VCaP (cell line): ENCODE data around the gene FCHSD2.

ENCODE experiments used
- H3K27ac ChIP-seq: fragments of 450-650 bp; 2 replicates; pipeline ENCODE4 v1.5.1; 2017
- CTCF ChIP-seq: fragments of 450-650 bp; conservative IDR thresholded peaks from 2 replicates; pipeline ENCODE4 v1.5.1; 2017; ENCODE audit warnings: mild to moderate bottlenecking, moderate library complexity

Gene FCHSD2

GRCh38 chr11:73107597-73107996, 34.5 kb downstream of the FCHSD2 start:
- H3K27ac ChIP-seq = no peak overlapping the region
- no peak for TF ChIP-seq CTCF

- no peak overlapping the region for H3K27ac ChIP-seq
- TF ChIP-seq CTCF = no peak
Observed at GRCh38 chr11:73106347-73106746, 35.8 kb downstream of the FCHSD2 start.

- TF ChIP-seq CTCF = no peak
- H3K27ac ChIP-seq = no peak overlapping the region
Observed at GRCh38 chr11:73100578-73100977, 41.5 kb downstream of the FCHSD2 start.

- H3K27ac ChIP-seq = no peak overlapping the region
- TF ChIP-seq CTCF = no peak
Observed at GRCh38 chr11:73099512-73100266, 42.4 kb downstream of the FCHSD2 start.

GRCh38 chr11:73095613-73096012, 46.5 kb downstream of the FCHSD2 start:
- peak overlapping the region; percentile 88 for H3K27ac ChIP-seq
- TF ChIP-seq CTCF = no peak

- no peak overlapping the region for H3K27ac ChIP-seq
- no peak for TF ChIP-seq CTCF
Observed at GRCh38 chr11:73091521-73092305, 50.4 kb downstream of the FCHSD2 start.

DNA sequence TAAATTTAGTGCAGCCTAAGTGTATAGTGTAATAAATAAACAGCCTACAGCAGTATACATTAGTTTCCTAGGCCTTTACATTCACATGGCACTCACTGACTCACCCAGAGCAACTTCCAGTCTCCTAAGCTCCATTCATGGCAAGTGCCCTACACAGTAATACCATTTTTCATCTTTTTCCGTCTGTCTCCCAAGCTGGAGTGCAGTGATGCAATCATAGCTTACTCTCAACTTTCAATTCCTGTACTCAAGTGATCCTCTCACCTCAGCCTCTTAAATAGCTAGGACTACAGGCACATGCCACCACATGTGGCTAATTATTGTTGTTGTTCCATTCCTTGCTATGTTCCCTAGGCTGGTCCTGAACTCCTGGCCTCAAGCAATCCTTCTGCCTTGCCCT, 54.4 kb downstream of the FCHSD2 start:
- H3K27ac ChIP-seq = no peak overlapping the region
- no peak for TF ChIP-seq CTCF
